SIG-M5 (cell line): ENCODE results near the gene BICC1.

Experiments used
- DNase-seq: peaks from one replicate; lab custom pipeline; 2025; lab: John Stamatoyannopoulos, UW

The BICC1 gene

DNA sequence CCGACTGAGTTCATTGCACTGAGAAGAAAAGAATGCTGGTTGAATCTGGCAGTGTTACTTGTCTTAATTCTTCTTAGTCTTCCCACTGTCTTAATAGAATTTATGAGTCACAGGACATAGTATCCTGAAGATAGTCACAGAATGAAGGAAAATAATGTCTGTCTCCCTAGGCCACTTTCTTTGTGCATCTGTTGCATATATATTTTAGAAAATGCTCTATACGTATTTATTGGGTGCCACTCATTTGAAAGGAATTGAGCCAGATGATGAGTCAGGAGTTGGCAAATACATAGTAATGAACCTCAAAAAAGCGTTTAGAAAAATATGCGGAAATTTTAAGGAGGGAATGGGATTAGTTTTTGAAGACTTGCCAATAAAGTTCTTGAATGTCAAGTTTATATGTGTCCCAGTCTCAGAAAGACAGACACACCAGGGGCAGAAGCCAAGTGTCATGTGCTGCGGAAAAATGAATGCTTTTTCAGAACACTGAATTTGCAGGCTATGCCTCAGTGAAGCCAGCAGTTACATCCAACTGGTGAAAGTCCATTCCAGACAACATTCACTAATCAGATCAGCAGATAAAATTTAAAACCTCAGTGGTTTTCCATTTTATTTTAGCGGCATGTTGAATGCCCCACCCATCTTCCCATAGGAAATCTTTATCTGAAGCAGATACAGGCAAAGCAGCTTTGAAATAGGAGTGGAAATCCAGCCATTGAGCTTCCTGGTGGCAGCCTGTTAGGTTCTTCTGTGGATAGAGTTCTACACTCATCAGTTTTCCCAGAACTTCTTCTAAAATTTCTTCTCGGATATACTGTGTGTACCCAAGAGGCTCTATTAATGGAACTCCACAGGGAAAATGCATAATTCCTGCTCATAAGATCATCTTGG is 308.4 kb downstream of the BICC1 start:
- DNase-seq, result no peak

DNA sequence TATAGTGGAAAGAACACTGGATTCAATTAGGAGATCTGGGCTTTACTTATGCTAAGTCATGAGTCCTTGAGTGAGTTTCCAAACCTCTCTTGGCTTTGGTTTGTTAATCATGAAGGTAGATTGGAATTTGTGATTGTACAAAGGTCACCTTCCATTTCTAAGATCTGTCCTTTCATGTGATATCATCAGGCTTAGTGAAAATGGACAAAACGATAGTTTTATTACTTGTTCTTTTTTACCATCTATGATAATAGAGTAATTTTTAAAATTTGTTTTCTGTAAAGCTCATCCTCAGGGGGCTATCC is 309.0 kb downstream of the BICC1 start:
- no peak for DNase-seq

DNA sequence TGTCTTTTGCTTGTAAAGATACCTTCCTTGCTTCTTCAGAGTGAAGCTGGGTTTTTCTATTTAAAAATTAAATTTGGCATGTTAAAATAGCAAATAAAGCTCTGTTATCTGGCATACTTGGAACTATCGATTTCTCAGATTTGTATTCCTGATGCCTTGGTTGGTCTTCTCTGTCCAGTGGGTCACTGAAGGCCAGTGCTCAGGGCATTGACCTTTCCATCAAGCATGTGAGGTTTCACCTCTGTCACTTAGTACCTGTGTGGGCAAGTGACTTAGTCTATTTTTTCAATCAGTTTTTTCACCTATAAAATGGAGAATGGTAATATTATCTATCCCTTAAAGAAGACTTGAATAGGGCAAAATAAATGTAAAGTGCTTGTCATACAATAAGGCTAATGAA is 311.3 kb downstream of the BICC1 start:
- no peak for DNase-seq

DNA sequence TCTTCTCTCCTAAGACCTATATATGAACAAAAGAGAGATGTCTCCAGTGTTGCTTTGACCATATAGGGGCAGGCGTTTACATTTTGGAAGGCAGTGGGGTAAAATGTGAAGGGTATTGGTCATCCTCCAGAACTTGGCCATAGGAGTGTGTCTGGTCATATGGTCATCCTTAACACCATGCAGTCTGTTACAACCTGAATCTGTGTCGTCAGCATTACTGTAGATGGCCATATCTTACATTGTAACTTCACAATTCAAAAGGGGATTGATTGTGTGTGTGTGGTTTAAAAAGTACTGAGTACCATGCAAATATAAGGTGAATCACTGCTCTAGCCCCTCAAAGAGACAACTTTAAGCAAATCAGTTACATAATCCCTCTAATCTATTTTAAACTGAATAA is 311.7 kb downstream of the BICC1 start:
- DNase-seq, result no peak

DNA sequence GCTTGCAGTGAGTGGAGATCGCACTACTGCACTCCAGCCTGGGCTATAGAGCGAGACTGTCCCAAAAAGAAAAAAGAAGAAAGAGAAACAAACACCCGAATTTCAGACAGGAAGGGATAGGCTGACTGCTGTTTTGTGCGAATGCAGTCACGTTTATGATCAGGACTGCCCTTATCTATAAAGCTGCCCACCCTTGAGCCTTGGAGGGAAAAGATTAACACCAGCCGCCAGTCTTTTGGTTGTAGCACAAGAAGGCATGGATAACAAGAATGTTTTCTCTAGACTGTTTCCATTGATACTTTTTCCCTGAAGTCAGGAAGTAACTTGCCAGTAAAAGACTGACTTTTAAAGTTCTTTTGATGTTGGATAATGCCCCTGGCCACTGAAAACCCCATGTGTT is 314.0 kb downstream of the BICC1 start:
- DNase-seq, result no peak

DNA sequence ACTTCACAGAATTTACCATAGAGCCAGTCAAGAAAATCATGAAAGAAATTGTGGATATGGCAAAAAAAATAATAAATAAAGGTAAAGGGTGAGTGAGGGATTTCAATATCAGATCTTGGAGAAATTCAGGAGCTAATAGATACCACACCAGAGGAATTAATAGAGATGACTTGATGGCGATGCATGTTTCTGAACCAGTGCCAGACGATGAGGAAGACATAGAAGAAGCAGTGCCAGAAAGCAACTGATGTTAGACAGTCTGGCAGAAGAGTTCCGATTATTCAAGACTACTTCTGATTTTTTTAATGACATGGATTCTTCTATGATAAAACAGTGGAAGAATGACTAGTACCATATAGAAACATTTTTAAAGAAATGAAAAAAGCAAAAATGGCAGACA is 314.7 kb downstream of the BICC1 start:
- no peak for DNase-seq

DNA sequence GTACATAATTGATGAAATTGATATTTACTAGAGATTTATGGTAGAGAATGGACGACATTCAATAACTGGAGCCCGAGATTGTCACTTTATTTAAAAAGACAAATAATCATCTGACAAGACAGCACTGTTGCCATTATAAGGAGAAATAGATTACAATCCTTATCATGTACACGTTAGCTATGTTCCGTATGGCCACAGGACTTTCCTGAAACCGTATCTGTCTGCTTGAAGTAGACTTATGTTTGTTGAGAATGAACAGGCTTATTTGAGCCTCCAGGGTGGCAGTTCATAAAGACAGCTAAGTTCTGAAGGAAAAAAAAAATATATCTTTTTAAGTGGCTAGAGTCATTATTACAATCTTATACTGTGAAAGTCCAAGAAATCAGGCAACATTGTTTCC is 317.2 kb downstream of the BICC1 start:
- DNase-seq, result no peak

DNA sequence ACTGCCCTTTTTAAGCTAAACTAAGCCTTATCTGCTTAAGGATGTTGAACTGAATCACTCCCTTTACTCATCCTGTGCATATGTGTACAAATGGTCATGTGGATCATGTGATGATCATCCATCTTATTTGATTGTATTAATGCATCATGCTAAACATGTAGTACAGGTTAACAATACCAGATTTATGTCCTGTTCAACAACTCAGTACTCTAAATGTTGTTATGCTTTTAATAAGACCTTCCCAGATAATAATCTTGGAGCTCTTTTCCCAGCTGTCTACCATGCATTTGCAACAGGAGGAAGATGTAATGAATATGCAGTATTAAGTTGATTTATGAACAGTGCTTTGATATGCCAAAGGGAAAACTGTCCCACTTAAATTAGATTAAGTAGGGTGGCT is 318.0 kb downstream of the BICC1 start:
- DNase-seq, result no peak

DNA sequence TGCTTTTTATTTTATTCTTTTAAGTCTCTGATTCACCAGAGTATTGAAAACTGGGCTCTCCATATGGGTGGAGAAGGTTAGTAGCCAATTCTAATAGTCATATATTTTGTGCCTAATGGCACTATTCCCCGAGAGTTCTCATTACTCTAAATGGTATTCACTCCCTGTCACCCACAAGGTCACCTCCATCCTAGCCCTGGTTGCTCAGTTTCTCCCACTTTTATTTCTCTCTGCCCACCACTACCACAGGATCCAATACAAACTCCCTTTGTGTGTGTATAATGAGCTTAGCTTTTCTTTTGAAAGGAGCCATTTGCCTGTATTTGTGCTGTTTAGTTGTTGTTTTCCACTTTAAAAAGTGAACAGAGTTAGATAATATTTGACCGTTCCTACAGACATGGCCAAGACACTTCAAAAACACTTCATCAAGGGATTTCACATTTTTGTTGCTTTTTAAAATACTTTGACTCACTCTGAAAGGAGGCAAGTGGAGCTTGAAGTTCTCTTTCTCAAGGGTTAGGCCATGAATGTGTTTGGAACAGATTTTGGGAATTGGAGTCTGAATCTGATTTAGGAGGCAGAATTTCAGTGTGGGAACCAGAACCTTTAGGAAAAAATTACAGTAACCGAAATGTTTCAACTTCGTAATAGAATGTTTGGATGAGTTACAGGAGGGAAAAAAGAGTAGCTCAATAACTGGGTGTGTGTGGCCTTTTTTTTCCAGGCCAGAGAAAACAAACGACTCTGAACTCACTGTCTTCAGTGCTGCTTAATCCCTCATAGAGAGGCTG is 321.3 kb downstream of the BICC1 start:
- DNase-seq, result no peak

DNA sequence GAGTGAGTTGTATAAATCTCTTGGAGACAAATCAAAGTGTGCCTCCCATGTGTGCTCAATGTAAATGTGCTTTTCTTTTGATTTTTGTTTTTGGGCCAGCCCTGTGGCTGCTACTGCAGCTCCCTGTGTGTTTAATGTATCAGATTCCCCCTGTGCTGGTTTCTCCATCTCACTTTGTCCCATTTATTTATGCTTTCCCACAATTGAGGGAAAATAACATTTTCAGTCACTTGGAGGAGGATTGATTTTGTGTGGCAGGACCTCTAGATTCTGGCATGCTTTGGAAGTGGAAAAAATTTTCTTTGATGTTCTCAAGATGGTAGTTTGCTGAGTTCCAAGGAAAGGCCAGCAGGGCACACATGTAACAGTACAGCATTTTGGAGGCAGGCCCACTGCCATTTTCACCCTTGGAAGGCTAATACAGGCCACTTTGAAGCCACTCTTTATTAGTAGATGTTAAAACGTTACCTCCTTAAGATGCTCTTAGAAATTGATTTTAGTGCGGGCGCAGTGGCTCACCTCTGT is 323.6 kb downstream of the BICC1 start:
- DNase-seq, result no peak

DNA sequence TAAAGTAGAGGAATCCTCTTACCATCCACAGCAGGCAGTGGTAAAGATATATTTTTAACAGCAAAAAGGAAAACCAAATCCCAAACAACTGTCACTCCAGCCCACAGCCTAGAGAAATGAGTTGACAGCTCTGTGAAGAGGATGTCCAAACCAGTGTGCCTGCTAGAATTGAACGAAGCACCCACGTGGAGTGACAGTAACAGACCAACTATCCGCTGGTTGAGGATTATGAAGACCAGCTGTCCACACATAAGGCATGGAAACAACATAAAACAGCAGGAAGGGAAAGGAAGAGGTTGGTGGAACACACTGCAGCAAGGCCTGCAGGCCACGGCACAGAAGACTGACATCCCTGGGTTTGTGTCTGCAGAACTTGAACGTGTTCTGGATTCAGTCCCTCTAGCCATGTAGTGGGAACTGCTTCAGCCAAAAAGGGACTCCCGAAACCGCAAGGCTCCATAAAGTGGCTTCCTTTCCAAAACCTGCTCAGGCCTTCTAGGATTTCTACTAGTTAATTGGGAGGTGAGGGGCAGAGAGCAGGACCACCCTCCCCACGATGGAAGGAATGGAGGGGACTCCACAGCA is 324.4 kb downstream of the BICC1 start:
- DNase-seq, result no peak

DNA sequence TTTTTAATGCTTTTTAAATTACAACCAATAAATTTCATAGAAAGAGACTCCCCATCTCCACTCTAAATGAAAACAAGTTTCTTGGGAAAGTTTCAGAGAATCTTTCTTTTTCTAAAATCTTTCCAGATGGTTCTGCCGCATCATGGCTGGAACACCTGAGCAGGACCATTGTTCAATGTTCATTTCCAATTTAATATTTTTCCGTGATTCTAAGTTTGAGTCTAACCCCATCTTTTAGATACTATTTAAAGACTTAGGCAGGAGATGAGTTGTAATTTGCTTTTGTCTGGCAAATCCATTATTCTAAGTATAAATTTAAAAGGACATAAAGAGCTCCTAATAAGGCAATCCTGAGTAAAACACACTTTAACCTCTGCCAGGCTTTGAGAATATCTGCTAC is 325.2 kb downstream of the BICC1 start:
- no peak for DNase-seq

DNA sequence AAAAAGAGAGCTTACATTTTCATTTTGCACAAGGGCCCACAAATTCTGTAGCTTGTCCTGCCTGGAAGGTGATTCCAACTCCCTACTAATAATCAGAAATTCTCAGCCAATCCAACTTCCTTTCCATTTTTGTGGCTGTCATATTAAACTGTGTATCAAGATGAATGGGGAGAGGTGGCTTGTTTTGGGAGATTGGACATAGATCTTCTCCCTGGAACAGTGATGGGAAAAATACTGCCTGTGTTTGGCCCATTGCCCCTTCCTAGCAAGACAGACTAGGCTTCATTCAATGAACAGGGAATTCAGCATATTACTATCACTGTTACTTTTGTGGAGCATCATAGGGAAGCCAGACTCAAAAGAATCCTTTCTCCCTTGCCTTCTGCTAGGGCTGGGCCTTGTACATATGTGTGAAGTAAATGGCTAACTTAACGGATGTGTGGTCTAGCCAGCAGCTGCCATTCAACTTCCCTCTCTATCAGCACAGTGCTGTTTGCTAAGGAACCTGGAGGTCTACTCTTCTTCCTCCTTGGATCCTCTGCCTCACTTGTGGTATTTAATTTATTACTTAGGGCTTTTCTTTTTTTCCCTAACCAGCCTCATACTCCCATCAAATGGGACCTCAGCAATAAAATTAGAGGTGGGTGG is 326.0 kb downstream of the BICC1 start:
- DNase-seq, result no peak

DNA sequence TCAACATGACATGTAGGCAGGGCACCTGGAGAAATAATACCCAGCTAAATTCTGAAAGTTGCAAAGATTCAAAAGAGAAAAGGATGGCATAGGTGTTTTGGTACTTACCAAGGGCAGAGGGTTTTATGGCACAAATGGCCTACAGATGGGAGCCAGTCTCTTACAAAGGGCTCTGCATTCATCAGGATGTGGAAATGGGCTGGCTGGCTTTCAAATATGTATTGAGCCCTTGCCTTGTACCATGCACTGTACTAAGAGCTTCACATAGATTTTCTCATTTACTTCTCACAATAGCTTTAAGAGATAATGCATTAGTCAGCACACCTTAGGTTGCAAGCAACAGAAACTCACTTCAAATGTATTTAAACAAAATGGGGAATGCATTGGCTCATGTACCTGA is 327.1 kb downstream of the BICC1 start:
- DNase-seq, result no peak

DNA sequence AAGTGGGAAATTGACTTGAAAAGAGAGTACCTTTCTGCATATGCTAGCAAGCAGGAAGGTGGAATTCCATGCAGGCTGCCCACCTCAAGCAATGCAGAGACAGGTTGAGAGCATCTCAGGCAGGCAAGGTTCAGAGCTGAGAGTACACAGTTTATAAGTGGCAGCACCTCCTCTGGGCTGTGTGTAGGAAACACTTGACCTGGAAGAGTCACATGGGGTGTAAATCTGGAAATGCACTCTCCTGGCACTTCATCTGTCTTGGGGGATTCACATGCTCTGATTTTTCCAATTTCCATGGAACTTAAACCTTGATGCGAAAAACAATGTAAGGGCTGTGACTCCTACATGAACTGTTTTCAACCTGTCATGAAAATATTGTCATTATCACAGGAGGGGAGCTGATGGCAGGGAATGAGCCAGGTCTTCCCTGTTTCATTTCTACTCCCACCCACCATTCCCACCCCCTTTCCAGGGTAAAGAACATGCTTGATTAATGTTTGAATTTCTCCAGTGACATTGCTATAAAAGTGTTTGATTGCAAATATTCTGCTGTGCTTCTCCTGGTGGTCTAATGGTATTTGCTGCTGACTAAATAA is 328.3 kb downstream of the BICC1 start:
- DNase-seq, result no peak

DNA sequence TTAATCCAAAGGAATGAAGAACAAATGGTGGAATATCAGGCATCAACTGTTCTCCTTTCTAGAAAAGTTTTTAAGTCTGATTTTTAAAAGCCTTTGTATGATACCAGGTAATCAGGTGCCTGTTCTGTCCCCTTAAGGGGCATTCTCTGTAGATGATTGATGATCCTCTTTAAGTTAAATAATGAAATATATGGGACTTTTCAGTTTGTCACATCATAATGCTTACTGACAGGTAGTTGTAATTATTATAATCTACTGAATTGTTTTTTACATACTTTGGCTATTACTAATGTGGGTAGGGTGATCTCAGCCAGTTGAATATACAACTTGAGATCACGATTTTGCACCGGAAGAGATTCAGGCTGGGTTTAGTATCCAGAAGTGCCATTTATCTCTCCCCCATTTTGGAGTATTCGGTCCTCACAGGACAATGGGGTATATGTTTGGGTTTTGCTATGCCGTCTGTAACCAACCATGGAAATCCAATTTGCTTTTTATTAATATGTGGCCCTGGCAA is 330.2 kb downstream of the BICC1 start:
- no peak for DNase-seq

DNA sequence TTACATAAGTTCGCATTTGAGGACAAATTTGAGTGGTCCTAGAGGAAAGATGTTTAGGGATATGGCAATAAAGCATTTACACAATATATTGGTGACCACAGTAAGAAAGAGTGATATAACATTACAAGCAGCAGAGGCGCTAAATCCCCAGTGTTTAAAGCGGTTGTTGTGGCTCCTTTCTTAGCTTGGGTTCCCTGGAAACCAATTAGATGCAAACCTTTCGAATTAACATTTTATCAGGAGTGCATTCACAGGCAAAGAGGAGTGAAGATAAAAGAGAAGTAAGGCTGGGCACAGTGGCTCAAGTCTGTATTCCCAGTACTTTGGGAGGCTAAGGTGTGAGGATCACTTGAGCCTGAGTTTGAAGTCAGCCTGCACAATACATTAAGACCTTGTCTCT is 331.1 kb downstream of the BICC1 start:
- DNase-seq, result no peak

DNA sequence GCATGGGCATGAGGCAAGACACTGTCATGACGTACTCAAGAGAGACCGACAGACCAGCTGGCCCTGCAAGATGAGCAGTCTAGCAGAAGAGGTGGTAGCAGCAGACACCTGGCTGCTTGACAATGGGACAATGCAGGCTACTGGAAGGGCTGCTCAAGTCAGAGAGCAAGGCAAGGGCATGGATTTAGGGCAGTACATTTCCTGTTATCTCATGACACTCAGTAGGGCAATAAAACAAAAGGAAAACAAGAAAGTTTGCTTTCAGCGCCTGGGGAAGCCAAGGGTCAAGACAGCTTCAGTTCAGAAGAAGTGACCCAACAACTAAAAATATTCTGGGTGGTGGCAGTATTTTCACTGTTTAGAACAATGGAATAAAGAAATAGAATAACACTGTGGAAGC is 332.0 kb downstream of the BICC1 start:
- no peak for DNase-seq

DNA sequence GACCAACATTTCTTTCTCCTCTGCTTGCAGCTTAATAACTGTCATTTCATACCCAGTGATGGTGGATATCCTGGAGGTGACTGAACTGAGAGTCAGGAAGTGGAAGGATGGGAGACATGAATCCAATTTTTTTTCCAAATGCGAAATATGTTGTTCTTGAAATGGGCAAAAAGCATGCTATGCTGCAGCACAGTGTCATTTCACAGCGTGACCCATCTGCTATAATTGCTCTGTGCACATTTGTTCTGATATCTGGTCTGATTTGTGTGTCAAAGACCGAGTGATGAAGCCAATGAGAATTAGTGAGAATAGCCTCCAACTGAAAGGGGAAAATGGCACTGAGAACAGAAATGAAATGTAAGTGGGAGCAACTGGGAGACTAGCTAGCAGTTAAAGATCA is 334.2 kb downstream of the BICC1 start:
- DNase-seq, result no peak

DNA sequence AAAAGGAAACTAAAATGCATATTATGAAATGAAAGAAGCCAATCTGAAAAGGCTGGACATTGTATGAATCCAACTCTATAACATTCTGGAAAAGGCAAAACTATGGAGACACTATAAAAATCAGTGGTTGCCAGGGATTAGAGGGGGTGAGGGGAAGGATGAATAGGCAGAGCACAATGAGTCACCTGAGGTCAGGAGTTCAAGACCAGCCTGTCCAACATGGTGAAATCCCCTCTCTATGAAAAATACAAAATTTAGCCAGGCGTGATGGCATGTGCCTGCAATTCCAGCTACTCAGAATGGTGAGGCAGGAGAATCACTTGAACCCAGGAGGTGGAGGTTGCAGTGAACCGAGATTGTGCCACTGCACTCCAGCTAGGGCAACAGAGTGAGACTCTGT is 338.9 kb downstream of the BICC1 start:
- DNase-seq, result no peak

DNA sequence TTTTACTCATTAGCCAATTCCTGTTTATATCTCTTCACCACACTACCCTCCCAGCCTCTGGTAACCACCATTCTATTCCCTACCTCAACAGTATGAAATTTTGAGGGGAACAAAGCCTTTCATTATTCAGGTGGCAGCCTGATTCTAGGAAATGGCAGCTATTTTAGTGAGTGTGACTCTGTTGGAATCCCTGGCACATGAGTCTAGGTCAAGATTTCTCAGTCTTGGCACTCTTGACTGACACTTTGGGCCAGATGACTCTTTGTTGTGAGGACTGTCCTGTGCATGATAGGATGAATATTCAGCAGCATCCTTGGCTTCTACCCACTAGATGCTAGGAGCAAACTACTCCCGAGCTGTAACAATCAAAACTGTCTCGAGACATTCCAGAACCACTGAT is 341.0 kb downstream of the BICC1 start:
- DNase-seq, result no peak

DNA sequence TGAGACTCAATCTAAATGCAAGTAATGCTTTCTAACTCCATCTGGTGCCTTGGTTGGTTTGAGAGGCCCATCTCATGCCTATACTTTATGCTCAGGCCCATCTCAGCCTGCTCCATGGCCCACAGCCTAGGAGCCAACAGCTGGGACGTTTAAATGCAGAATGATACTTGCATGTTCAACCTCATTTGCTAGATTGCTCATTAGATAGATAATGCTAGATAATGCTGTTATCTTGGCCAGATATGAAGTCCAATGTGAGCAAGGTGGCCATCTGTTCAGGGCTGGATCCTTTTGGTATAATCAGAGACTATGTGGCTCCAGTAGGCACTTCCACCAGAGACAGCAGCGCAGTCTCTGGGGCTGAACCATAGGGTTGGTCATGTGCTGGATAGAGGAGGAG is 342.1 kb downstream of the BICC1 start:
- DNase-seq, result no peak
